Peyer's patch (tissue), 4 donors: ENCODE data around the gene BUD23. TPM values are rescaled to one million over a fixed set of nuclear protein-coding genes. Genes with fewer than 3 reads are reported as not detected.

Source experiments
- DNase-seq, 3 donors: peaks; one replicate each; pipeline ENCODE4 v3.0.0-alpha.2; 2017 to 2019
- H3K27ac ChIP-seq, 4 donors: fragments of 200-600 bp; sonication (generic); one replicate each; pipeline ENCODE4 v1.5.1; 2016 to 2019
- H3K27me3 ChIP-seq, 2 donors: fragments of 200-600 bp; sonication (generic); one replicate each; pipeline ENCODE4 v1.5.1; 2019
- H3K36me3 ChIP-seq, 3 donors: fragments of 200-600 bp; sonication (generic); one replicate each; pipeline ENCODE4 v1.5.1; 2016 to 2019
- H3K4me1 ChIP-seq, 4 donors: fragments of 200-600 bp; sonication (generic); one replicate each; pipeline ENCODE4 v1.5.1; 2016 to 2019
- H3K4me3 ChIP-seq, 4 donors: fragments of 200-600 bp; sonication (generic); 1 replicate in 3 of 4; 2 replicates in 1 of 4; pipeline ENCODE4 v1.5.1; 2016 to 2019; ENCODE audit warnings: mild to moderate bottlenecking in 1 of 4
- H3K9me3 ChIP-seq, 4 donors: fragments of 200-600 bp; sonication (generic); one replicate each; pipeline ENCODE4 v1.5.1; 2016 to 2019; ENCODE audit warnings: mild to moderate bottlenecking in 1 of 4
- CTCF ChIP-seq, 6 experiments: fragments of 450-650 bp in 4 of 6; fragments of 200-600 bp in 2 of 6; sonication (generic) in 1 of 6; IDR thresholded peaks; one replicate each; pipeline ENCODE4 v1.5.1; 2017 to 2019; ENCODE audit warnings: antibody characterized with exemption in 6 of 6, mild to moderate bottlenecking in 3 of 6, moderate library complexity in 1 of 6
- POLR2A ChIP-seq, 2 donors: fragments of 450-650 bp; IDR thresholded peaks; one replicate each; pipeline ENCODE4 v1.5.1; 2017; ENCODE audit warnings: antibody characterized with exemption in 2 of 2, mild to moderate bottlenecking in 2 of 2, moderate library complexity in 2 of 2
- total RNA-seq, 4 donors: library from RNA; depleted of rRNA; stranded (reverse); fragments of >200 nt; gene quantifications; one replicate each; pipeline ENCODE4 v1.1.0, GENCODE V29; 2016

Gene BUD23
- total RNA-seq, 4 donors from 2014 or later, result 34.5 to 48.7 (median 44.1) TPM

GRCh38 chr7:73700069-73700423, 16.6 kb downstream of the BUD23 start:
- H3K9me3 ChIP-seq, result no peaks in the 10 kb centered on the region
- no peak overlapping the region for H3K27ac ChIP-seq
- H3K27me3 ChIP-seq, result no peaks in the 10 kb centered on the region
- H3K4me1 ChIP-seq, result peaks cover 0 to 10% (median 0%) of the 10 kb centered on the region in 4 donors
- DNase-seq, result no peak
- H3K36me3 ChIP-seq, result peaks cover 0 to 46% (median 0%) of the 10 kb centered on the region in 3 donors
- H3K4me3 ChIP-seq, result no peak overlapping the region
- TF ChIP-seq CTCF (IDR thresholded peaks at IDR 0.05), result no peak
- TF ChIP-seq POLR2A (IDR thresholded peaks at IDR 0.05), result no peak

- H3K36me3 ChIP-seq, result peaks cover 0 to 41% (median 0%) of the 10 kb centered on the region in 3 donors
- TF ChIP-seq CTCF (IDR thresholded peaks at IDR 0.05) (no peak), POLR2A (IDR thresholded peaks at IDR 0.05) (no peak)
- no peaks in the 10 kb centered on the region for H3K27me3 ChIP-seq
- H3K27ac ChIP-seq, result no peak overlapping the region
- no peak overlapping the region for H3K4me3 ChIP-seq
- H3K4me1 ChIP-seq, result peaks cover 0 to 14% (median 0%) of the 10 kb centered on the region in 4 donors
- no peak for DNase-seq
- H3K9me3 ChIP-seq, result no peaks in the 10 kb centered on the region
These were observed 17.3 kb downstream of the BUD23 start for GRCh38 chr7:73700581-73701134.

GRCh38 chr7:73701357-73701995, 18.1 kb downstream of the BUD23 start:
- peak in 4 of 6 experiments; percentile 43 to 72 (median 68) for TF ChIP-seq CTCF (IDR thresholded peaks at IDR 0.05)
- no peak for TF ChIP-seq POLR2A (IDR thresholded peaks at IDR 0.05)
- no peaks in the 10 kb centered on the region for H3K27me3 ChIP-seq
- peak in 2 of 3 donors; percentile 86 for DNase-seq
- peaks cover 0 to 14% (median 0%) of the 10 kb centered on the region in 4 donors for H3K4me1 ChIP-seq
- no peak overlapping the region for H3K4me3 ChIP-seq
- H3K36me3 ChIP-seq, result peaks cover 0 to 33% (median 0%) of the 10 kb centered on the region in 3 donors
- H3K9me3 ChIP-seq, result no peaks in the 10 kb centered on the region
- H3K27ac ChIP-seq, result peak overlapping the region in 3 of 4 donors; percentile 46 to 74 (median 64)

GRCh38 chr7:73702226-73702625, 18.8 kb downstream of the BUD23 start:
- TF ChIP-seq CTCF (IDR thresholded peaks at IDR 0.05) (no peak), POLR2A (IDR thresholded peaks at IDR 0.05) (peak in 1 of 2 donors; percentile 16)
- Histone ChIP-seq H3K9me3 (no peaks in the 10 kb centered on the region), H3K4me3 (no peak overlapping the region), H3K27me3 (no peaks in the 10 kb centered on the region), H3K36me3 (peaks cover 0 to 25% (median 0%) of the 10 kb centered on the region in 3 donors), H3K4me1 (peaks cover 0 to 14% (median 0%) of the 10 kb centered on the region in 4 donors), H3K27ac (peak overlapping the region in 3 of 4 donors; percentile 46 to 74 (median 64))
- DNase-seq, result peak in 1 of 3 donors; percentile 72

GRCh38 chr7:73702665-73703064, 19.3 kb downstream of the BUD23 start:
- no peaks in the 10 kb centered on the region for H3K9me3 ChIP-seq
- peaks cover 0 to 21% (median 0%) of the 10 kb centered on the region in 3 donors for H3K36me3 ChIP-seq
- H3K27ac ChIP-seq, result peak overlapping the region in 2 of 4 donors; percentile 64 to 74
- no peak for DNase-seq
- H3K27me3 ChIP-seq, result no peaks in the 10 kb centered on the region
- TF ChIP-seq CTCF (IDR thresholded peaks at IDR 0.05) (no peak), POLR2A (IDR thresholded peaks at IDR 0.05) (no peak)
- peaks cover 0 to 14% (median 0%) of the 10 kb centered on the region in 4 donors for H3K4me1 ChIP-seq
- no peak overlapping the region for H3K4me3 ChIP-seq
